ENCODE results near the gene MRPS11. TPM values are rescaled to one million over a fixed set of nuclear protein-coding genes. Genes with fewer than 3 reads are reported as not detected.

The MRPS11 gene
- total and polyA plus RNA-seq, 3 donors from 2014 or later = 33.2 to 82.4 (median 33.9) TPM

DNA sequence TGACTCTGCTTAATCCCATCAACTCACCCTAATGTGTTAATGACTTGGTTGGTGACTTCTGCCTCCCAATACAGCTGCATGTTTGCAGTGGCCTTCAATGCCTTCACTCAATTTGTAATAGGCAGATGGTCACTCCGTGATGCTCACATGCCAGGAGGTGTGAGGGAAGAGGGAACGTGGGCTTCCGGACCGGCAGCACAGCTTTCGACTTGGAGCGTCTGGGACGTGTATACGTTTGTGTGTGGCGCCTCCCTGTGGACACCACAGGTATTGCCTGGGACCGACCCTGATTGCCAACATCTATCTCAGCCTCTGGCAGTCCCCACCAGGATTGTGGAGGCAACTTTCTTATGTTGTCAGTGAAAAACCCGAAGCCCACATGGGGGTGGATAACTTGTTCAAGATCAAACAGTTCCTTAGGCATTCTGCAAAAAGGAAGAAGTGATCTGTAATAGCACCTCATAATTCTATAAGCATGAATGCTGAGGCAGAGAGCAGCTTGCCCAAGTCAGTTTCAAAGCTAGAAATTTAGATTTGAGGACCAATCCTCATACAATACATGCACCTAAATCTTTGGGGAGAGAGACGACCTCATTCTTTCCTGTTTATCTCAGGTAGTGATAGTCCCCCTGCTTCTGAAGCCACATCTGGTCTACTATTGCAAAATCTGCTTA lies 17.2 kb upstream of the MRPS11 start:
- WGBS, 2 donors = 6 to 14% methylated on average over 8 to 12 of the region's 12 CpGs
- TF ChIP-seq, protein P1, sequence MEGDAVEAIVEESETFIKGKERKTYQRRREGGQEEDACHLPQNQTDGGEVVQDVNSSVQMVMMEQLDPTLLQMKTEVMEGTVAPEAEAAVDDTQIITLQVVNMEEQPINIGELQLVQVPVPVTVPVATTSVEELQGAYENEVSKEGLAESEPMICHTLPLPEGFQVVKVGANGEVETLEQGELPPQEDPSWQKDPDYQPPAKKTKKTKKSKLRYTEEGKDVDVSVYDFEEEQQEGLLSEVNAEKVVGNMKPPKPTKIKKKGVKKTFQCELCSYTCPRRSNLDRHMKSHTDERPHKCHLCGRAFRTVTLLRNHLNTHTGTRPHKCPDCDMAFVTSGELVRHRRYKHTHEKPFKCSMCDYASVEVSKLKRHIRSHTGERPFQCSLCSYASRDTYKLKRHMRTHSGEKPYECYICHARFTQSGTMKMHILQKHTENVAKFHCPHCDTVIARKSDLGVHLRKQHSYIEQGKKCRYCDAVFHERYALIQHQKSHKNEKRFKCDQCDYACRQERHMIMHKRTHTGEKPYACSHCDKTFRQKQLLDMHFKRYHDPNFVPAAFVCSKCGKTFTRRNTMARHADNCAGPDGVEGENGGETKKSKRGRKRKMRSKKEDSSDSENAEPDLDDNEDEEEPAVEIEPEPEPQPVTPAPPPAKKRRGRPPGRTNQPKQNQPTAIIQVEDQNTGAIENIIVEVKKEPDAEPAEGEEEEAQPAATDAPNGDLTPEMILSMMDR (IDR thresholded peaks at IDR 0.05) = peak; percentile 70 to 79 (median 70)
- no peak for TF ChIP-seq POLR2A (IDR thresholded peaks at IDR 0.05)
- DNase-seq = peak; percentile 92
- Histone ChIP-seq H3K27ac (no peak overlapping the region), H3K4me1 (peaks cover 4% of the 10 kb centered on the region), H3K9me3 (no peaks in the 10 kb centered on the region), H3K36me3 (ENCODE audit: low read depth, missing control alignments) (no peaks in the 10 kb centered on the region), H3K4me3 (no peak overlapping the region), H3K27me3 (no peaks in the 10 kb centered on the region)
- intact Hi-C loops (cut with DNase I; ENCODE audit: low total_unique reads) = no loop called here

DNA sequence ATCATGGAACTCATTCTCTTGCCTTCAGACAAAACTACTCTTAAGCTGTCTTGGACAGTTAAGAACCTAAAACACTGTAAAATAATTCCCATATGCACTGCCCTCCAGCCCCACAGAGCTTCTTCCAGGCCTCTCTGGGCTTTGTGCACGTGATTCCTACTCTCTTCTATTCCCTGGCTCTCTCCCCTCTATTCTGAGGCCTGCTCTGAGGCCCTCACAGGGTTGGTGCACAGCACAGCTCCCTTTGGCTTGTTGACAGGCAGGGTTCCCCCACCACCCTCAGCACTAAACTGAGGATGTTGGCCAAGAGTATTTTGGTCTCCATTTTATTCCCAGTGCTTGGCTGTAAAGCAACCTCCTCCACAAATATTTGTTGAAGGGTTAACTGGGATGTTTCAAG lies 13.9 kb upstream of the MRPS11 start:
- H3K36me3 ChIP-seq (ENCODE audit: low read depth, missing control alignments) = no peaks in the 10 kb centered on the region
- intact Hi-C loops (cut with DNase I; ENCODE audit: low total_unique reads) = no loop called here
- WGBS, 2 donors = 40 to 57% methylated on average over 1 of the region's 1 CpG
- no peaks in the 10 kb centered on the region for H3K27me3 ChIP-seq
- peaks cover 4% of the 10 kb centered on the region for H3K4me1 ChIP-seq
- no peak overlapping the region for H3K27ac ChIP-seq
- no peak for DNase-seq
- no peaks in the 10 kb centered on the region for H3K9me3 ChIP-seq
- TF ChIP-seq, protein P1 (IDR thresholded peaks at IDR 0.05) = no peak
- no peak for TF ChIP-seq POLR2A (IDR thresholded peaks at IDR 0.05)
- no peak overlapping the region for H3K4me3 ChIP-seq

DNA sequence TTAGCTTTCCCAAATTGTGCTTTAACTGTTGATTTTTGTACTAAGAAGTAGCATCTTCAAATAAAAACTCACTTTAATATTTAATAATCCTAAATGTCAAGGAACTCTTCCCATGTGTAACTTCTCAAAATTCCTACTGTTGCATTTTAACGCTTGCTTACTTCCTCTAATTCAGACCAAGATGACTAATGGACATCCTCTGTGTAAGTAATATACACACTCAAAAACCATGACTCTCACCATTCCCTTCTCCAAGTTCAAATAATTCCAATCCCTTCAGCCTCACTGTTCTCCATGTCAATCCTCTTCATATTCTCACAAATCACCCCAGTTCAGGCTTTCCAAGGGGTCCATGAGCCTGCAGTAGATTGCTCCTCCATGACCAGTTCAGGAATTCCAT lies 13.3 kb upstream of the MRPS11 start:
- Histone ChIP-seq H3K9me3 (no peaks in the 10 kb centered on the region), H3K36me3 (ENCODE audit: low read depth, missing control alignments) (no peaks in the 10 kb centered on the region), H3K27ac (no peak overlapping the region), H3K4me1 (peaks cover 4% of the 10 kb centered on the region), H3K27me3 (no peaks in the 10 kb centered on the region), H3K4me3 (no peak overlapping the region)
- no peak for DNase-seq
- 59 to 82% methylated on average over 1 of the region's 1 CpG for WGBS, 2 donors
- intact Hi-C loops (cut with DNase I; ENCODE audit: low total_unique reads) = no loop called here
- TF ChIP-seq POLR2A (IDR thresholded peaks at IDR 0.05) = no peak
- TF ChIP-seq, protein P1 (IDR thresholded peaks at IDR 0.05) = no peak

DNA sequence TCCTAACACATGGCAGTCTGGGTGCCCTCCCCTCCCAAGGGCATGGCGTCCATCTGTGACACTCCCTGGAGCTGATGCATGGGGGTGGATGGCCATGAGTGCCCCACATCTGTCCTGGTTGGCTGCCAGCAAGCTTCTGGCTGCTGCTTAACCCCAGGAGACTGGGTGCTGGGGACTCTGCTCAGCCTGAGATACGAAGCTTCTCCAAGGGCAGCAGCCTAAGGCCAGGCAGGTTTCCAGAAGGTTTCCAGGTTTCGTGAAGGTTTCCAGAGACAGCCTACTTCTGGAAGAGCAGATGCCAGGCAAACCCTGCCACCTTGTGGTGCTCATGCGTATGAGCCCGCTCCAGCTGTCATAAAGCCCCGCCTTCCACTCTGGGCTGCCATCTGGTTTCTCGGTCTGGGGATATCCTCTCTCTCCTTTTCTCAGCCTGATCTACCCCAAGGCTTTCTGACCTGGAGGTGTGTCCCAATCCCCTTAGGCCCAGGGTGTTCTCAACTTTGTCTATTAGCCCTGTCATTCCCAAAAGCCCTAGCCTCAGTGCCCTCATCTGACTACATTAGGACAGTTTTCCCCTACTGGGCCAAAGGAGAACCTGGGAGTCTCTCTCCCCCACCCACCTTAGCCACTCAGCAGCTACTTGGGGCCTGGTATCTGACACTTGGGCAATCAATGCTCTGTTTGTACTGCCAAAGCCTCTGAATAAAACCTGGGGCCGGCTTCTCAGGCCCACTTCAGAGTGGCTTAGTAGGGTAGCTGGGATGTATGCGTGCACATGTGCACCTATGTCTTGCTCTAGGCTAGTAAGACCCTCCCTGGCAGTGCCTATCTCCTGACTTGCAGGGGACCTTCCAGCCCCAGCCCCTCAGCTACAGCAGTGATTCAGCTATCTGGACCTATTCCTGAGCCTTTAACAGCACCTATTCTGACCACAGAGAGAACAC lies 12.4 kb upstream of the MRPS11 start:
- H3K27me3 ChIP-seq = no peaks in the 10 kb centered on the region

More for the DNA sequence above, 12.4 kb upstream of the MRPS11 start:
- H3K4me3 ChIP-seq = no peak overlapping the region
- 36 to 44% methylated on average over 7 to 9 of the region's 9 CpGs for whole genome bisulfite sequencing, 2 donors
- peaks cover 4% of the 10 kb centered on the region for H3K4me1 ChIP-seq
- TF ChIP-seq POLR2A (IDR thresholded peaks at IDR 0.05) = no peak
- TF ChIP-seq, protein P1 (IDR thresholded peaks at IDR 0.05) = peak; percentile 34 to 47 (median 47)
- no peaks in the 10 kb centered on the region for H3K36me3 ChIP-seq (ENCODE audit: low read depth, missing control alignments)
- DNase-seq = peak; percentile 68
- no peak overlapping the region for H3K27ac ChIP-seq
- intact Hi-C loops (cut with DNase I; ENCODE audit: low total_unique reads) = no loop called here
- no peaks in the 10 kb centered on the region for H3K9me3 ChIP-seq
